ELR (cell line): ENCODE measurements around the gene DAPK3.
"Not testable (repeated sequence)": the region's sequence is repeated elsewhere in the genome, so short reads cannot be mapped to it uniquely, and the experiment has no call there.

Experiments used
- DNase-seq: peaks from one replicate; pipeline ENCODE4 v3.0.0-alpha.2; 2015; ENCODE audit warnings: low read depth

The DAPK3 gene

DNA sequence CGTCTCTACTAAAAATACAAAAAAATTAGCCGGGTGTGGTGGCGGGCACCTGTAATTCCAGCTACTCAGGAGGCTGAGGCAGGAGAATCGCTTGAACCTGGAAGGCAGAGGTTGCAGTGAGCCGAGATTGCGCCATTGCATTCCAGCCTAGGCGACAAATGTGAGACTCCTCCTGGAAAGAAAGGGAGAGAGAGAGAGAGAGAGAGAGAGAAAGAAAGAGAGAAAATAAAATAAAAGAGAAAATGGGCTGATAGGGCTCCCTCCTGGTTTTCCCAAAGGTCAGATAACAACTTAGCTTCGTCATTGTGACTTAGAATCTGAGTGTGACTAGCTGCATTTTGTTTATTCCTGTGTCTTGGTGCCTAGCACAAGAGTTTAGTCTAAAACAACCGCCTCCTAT is 34.5 kb upstream of the DAPK3 start:
- DNase-seq: not testable (repeated sequence)

DNA sequence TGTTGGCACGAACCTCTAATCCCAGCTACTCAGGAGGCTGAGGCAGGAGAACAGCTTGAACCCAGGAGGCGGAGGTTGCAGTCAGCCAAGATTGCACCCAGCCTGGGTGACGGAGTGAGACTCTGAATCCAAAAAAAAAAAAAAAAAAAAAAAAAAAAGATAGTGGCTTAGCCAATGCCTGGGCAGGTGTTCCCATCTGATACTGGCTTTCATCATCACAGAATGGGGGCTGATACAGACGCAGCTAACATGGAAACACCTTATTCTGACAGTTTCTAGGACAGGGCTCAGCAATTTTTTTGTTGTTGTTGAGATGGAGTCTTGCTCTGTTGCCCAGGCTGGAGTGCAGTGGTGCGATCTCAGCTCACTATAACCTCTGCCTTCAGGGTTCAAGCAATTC is 29.9 kb upstream of the DAPK3 start:
- DNase-seq: not testable (repeated sequence)

GRCh38 chr19:3998667-3999412 is 27.9 kb upstream of the DAPK3 start:
- not testable (repeated sequence) for DNase-seq

DNA sequence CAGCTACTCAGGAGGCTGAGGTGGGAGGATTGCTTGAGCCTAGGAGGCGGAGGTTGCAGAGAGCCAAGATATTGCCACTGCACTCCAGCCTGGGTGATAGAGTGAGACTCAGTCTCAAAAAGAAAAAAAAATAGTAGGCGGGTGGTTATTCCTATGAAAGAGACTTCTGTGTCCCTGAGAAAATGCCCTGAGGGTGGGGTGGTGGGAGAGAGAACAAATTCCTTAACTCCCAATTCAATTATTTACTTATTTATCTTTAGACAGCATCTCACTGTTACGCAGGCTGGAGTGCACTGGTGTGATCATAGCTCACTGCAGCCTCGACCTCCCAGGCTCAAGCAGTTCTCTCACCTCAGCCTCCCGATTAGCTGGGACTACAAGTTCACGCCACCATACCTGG is 24.7 kb upstream of the DAPK3 start:
- DNase-seq: no peak

DNA sequence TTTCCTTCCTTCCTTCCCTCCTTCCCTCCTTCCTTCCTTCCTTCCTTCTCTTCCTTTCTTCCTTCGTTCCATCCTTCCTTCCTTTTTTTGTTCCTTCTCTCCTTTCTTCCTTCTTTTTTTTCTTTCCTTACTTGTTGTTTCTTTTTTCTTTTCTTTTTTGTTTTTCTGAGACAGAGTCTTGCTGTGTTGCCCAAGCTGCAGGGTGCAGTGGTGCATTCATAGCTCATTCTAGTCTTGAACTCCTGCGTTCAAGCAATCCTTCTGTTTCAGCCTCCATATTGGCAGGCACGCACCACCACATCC is 19.9 kb upstream of the DAPK3 start:
- DNase-seq: no peak

GRCh38 chr19:3987619-3988371 is 16.9 kb upstream of the DAPK3 start:
- peak; percentile 88 for DNase-seq

DNA sequence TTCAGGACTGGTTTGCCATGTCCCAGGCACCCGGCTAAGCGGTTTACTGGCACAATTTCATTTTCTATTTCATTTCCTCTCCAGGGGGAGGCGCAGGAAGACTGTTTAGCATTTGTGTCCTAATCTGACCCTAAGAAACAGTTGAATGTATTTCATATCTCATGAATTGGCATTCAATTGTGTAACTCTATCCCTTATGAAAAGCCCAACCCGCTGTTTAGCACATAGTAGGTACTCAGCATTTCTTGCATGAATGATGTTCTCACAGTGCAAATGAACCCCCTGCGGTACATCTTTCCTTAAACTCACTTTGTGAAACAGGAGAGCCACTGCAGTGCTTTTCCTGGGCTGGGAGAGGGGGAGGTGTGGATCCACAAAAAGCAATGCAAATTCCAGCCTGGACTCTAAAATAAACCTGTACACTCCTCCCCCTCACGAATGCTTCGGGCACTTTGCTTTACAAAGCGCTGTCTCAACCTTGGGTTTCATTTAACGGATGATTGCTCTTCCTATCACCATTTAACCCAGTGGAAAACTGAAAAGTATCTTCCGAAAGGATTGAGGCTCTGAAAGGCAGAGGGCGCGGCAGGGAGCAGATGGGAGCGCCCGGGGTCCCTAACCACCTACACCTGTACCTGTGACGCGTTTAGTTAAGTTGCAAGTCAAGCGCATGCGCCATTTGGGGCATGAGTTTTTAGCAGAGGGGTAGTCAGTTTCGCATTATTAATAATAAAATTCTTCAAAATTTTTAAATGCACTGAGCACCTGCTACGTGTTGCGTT is 15.6 kb upstream of the DAPK3 start:
- DNase-seq: peak; percentile 89

DNA sequence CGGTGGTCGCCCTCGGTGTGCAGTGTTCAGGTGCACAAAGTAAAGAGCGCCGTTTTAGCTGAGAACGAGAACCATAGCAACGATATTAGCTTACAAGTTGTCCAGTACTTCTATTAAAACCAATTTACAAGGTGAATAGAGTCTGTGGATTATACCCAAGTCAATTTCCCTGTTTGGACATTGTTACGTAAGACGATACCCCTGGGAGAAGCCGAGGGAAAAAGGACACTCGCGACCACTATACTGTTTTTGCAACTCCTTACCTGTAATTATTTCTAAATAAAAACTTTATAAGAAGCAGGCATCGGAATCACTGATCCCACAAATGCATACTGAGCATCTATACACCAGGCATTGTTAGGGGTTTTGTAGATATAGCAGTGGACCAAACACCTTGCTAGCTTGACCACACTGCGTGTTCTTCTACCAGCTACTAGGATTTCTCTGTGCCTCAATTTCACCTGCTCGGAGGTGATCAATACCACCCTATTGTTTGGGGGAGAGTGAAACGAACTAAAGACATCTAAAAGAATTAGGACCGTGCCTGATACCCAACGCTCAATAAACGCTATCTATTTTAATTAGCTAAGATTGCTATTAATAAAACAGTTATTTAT is 14.9 kb upstream of the DAPK3 start:
- DNase-seq: no peak

- DNase-seq: peak; percentile 91
Observed at GRCh38 chr19:3984908-3985642, 14.2 kb upstream of the DAPK3 start, which contains the start of gene EEF2. TSS of gene EEF2 (minus strand) at chr19:3985463. CDS start at chr19:3985380, 83 bp downstream.

DNA sequence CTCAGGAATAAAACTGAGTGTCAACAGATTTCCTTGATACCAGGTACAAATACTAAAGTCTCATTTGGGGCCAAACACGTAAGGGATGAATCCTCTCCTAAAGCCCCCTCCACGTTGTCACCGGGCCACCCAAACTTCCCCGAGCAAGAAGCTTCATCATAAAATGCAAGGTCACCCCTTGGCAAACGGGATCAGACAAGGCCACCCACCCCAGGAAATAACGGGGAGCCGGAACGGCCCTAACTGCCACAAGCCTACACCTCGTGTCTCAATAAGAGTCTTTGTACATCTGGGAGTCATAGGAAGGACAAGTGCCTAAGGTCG is 13.6 kb upstream of the DAPK3 start:
- no peak for DNase-seq

GRCh38 chr19:3983936-3984583 is 13.2 kb upstream of the DAPK3 start:
- peak; percentile 58 for DNase-seq

GRCh38 chr19:3983542-3983914 is 12.6 kb upstream of the DAPK3 start:
- DNase-seq: no peak

DNA sequence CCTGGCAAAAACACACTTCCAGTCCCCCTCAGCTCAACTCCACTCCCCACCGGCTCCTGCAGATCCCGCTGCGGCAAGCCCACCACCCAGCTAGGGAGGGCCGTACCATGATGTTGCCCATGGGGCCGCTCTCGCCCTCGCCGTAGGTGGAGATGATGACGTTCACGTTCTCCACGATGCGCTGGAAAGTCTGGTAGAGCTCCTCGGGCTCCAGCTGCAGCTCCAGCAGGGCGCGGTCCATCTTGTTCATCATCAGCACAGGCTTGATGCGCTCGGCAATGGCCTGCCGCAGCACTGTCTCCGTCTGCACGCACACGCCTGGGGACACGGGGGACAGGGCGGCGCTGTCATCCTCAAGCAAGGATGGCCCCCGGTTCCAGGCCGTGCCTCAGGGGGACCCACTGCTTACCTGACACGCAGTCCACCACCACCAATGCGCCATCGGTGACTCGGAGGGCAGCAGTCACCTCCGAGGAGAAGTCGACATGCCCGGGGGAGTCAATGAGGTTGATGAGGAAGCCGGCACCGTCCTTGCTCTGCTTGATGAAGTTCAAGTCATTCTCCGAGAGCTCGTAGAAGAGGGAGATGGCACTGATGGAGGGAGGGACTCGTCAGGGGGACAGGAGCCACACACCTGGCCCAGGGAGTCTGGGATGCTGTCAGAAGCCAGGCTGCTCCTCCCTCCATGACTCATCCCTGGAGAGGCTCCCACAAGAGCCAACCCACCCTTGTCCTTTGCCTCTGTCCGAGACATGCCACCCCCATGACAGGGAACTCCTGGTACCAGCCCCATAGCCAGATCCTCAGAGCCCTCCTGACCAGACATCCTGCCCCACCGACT is 12.0 kb upstream of the DAPK3 start:
- DNase-seq: peak; percentile 88

- DNase-seq: no peak
Observed at GRCh38 chr19:3981736-3982681, 11.1 kb upstream of the DAPK3 start.

DNA sequence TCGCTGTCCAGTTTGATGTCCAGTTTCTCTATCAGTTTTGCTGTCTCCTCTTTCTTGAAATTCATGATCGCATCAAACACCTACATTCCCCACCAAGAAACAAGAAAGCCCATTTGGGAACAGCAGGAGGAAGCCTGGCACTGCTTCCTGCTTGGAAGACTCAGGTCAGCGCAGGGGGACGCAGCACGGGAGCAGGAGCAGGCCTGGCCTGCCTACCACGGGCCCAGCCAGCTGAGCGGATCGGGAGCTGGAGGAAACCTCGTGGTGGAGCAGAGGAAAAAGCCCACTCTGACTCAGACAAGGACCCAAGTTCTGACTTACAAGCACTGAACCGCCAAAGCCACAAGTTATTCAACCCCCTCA is 10.5 kb upstream of the DAPK3 start:
- peak; percentile 19 for DNase-seq

- DNase-seq: no peak
Observed at GRCh38 chr19:3980353-3981251, 9.7 kb upstream of the DAPK3 start.

GRCh38 chr19:3979674-3980352 is 8.9 kb upstream of the DAPK3 start:
- DNase-seq: no peak

GRCh38 chr19:3979289-3979673 is 8.4 kb upstream of the DAPK3 start:
- no peak for DNase-seq
